ENCODE data around the gene XRRA1.
"Not testable (repeated sequence)": the region's sequence is repeated elsewhere in the genome, so short reads cannot be mapped to it uniquely, and the experiment has no call there.

DNA sequence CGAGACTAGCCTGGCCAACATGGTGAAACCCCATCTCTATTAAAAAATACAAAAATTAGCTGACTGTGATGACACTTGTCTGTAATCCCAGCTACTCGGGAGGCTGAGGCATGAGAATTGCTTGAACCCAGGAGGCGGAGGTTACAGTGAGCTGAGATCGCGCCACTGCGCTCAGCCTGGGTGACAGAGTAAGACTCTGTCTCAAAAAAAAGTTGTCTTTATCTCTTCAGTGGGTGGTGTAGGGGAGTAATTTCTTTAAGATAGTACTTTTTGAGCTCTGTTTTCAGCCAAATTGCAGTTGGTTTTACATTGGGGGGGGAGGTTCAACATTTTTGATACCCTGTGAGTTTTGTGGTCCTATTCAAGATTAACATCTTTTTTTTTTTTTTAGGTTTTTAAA, 11.2 kb upstream of the XRRA1 start:
- TF ChIP-seq, protein P1, sequence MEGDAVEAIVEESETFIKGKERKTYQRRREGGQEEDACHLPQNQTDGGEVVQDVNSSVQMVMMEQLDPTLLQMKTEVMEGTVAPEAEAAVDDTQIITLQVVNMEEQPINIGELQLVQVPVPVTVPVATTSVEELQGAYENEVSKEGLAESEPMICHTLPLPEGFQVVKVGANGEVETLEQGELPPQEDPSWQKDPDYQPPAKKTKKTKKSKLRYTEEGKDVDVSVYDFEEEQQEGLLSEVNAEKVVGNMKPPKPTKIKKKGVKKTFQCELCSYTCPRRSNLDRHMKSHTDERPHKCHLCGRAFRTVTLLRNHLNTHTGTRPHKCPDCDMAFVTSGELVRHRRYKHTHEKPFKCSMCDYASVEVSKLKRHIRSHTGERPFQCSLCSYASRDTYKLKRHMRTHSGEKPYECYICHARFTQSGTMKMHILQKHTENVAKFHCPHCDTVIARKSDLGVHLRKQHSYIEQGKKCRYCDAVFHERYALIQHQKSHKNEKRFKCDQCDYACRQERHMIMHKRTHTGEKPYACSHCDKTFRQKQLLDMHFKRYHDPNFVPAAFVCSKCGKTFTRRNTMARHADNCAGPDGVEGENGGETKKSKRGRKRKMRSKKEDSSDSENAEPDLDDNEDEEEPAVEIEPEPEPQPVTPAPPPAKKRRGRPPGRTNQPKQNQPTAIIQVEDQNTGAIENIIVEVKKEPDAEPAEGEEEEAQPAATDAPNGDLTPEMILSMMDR (IDR thresholded peaks at IDR 0.05; ENCODE audit: insufficient read depth, low read depth, low read length), result not testable (repeated sequence)
- TF ChIP-seq EZH2 (IDR thresholded peaks at IDR 0.05; ENCODE audit: insufficient read depth, low read length), result not testable (repeated sequence)

Measured in astrocyte (in vitro differentiated cells and primary cell).